HG02763 (cell line): ENCODE results near the gene C1R.
"Not testable (repeated sequence)": the region's sequence is repeated elsewhere in the genome, so short reads cannot be mapped to it uniquely, and the experiment has no call there.

Experiments used
- ATAC-seq: cut with Tn5 transposase; IDR thresholded peaks from one replicate; pipeline ENCODE4 v1.9.1; 2021; ENCODE audit warnings: mild to moderate bottlenecking, moderate library complexity; ENCODE audit not compliant: unreplicated experiment

C1R gene

GRCh38 chr12:7121324-7121723 lies 29.1 kb upstream of the C1R start:
- no peak for ATAC-seq

DNA sequence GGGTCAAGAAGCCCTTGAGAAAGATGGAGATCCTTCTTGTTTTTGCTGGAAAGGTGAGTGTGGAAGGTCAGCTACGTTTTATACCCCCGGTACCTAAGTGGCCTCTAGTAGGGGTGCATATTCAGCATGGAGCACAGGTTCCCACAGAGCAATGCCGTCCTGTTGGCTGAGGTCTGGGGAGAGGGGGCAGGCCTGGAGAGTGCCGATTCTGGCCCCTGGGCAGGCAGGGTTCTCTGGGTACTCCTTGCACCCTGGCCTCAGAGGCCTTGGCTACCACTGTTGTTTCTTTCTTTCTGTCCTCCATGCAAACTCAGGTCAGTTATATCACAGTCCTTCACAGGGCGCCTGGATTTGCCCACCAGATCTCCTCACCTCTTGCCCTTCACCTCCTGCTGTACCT lies 27.9 kb upstream of the C1R start:
- ATAC-seq = no peak

GRCh38 chr12:7118881-7119280 lies 26.6 kb upstream of the C1R start:
- no peak for ATAC-seq

GRCh38 chr12:7117670-7118069 lies 25.4 kb upstream of the C1R start:
- ATAC-seq = no peak

DNA sequence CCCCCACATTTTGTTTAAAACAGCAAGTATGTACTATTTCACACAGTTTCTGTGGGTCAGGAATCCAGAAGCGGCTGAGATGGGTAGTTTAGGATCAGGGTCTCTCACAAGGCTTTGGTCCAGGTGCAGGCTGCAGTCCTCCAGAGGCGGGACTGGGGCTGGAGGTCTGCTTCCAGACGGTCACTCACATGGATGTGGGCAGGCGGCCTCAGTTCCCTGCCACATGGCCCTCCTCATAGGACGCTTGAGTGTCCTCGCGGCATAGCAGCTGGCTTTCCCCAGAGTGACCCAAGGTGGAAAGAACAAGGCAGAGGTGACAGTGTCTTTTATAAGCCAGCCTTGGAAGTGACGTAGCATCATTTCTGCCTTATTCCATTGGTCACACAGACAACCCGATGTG lies 24.7 kb upstream of the C1R start:
- no peak for ATAC-seq

- ATAC-seq = no peak
Measured at GRCh38 chr12:7116196-7116595, 24.0 kb upstream of the C1R start.

DNA sequence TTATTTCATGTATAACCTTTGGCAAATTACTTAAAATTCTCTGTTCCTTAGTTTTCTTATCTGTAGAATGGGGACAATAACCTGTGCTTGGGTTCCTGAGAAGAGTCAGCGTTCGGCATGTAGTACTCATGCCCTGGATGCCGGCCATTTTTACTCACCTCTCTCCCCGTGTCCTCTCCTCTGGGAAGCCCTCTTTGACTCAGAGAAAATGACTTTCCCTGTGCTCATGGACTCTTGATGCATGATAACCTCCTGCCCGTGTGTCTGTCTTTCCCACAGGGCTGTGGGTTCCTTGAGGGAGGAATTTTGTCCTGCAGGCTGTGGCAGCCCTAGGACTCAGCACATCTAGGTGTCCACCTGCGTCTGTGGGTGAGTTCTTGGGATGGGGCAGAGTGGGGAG lies 22.6 kb upstream of the C1R start:
- ATAC-seq = no peak

DNA sequence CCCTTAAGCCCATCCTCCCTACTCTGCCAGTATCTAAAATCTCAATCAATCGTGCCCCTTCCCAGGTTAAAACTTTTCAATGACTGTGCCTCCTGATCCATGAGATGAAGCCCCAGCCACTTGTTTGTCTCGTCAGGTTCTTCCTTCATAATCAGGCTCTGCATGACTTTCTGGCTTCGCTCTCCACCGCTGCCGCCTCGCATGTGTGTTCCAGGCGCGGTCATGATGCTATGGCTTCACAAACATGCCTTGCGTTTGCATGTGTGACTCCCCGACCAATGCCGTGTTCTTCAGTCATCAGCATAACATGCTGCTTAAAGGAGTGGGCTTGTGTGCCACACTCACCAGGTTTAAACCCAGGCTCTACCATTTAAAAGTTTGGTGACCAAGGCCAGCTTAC lies 21.8 kb upstream of the C1R start:
- no peak for ATAC-seq

DNA sequence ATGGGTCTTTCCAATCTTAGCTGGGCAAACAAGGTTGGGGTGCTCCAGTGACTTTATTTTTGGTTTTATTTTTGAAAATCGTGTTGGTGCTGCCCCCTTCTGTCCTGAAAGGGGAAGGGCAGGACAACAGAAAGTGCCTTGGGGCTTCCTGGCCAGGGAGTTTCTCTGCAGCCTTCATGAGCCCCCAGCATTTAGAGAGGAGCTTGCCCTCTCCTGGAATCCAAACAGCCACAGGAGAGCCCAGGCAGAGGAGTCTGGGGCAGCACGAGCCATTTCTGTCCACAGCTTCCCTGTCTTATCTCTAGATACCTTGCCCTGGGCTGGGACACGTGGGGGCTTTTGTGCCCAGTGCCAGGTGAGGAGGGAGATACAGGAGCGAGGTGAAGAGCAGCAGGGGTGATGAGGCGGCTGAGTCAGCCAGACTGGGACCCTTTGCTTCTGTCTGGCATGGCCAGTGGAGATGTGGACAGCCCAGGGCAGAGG lies 21.2 kb upstream of the C1R start:
- no peak for ATAC-seq

DNA sequence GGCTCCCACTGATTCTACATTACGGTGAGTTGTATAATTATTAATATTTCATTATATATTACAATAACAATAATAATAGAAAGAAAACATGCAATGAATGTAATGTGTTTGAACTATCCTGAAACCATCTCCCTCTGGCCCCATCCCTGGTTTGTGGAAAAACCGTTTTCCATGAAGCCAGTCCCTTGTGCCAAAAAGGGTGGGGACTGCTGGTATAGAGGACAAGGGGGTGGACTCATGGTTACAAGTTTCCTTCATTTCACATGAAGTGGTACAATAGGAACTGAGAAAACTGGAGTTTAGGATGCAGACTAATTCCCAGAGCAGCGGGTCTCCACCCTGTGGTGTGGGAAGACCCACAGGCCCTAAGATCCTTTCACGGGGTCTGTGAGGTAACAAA lies 19.8 kb upstream of the C1R start:
- ATAC-seq = no peak

GRCh38 chr12:7110661-7111060 lies 18.4 kb upstream of the C1R start:
- no peak for ATAC-seq

GRCh38 chr12:7109572-7109920 lies 17.3 kb upstream of the C1R start:
- no peak for ATAC-seq

- no peak for ATAC-seq
Measured at GRCh38 chr12:7108796-7109571, 16.7 kb upstream of the C1R start, which contains the start of gene C1RL. C1RL (minus strand) TSS chr12:7109214; CDS start chr12:7109180, 34 bp downstream.

DNA sequence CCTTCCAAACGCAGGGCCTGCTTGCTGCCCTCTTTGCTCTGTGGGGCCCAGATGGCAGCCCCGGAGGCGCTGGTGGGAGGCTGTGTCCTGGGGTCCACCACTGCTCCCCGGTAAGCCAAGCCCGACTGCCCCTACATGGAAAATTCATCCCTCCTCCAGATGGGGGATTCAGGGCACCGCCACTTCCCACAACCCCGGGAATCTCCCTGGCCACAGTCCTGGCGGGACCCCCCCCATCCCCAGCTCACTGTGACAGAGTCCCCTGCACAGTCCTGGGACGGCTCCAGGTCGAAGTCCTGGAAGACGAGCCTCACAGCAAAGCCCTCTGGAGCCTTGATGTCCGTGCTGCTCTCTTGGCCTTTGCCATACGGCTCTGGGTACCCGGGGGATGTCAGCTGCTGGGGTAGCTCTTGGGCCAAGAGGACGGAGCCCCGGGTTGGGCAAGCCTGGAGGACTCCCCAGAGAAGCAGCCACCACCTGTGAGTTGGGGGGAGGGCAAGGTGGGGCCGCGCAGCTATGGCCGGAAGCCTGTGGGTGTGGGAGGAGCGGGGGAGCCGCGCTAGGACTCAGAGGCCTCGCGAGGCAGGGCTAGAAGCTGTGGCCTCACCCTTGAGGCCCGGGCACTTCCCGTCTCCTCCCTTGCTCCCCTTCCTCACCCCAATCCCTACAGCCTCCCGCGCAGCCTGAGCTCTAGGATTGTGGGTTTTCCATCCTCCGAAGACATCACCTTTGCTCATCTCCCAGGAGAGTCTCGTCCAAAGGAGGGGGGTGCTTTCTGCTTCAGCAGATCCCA lies 16.0 kb upstream of the C1R start:
- peak; percentile 83 for ATAC-seq

- no peak for ATAC-seq
Measured at GRCh38 chr12:7107636-7108002, 15.4 kb upstream of the C1R start.

GRCh38 chr12:7107181-7107580 lies 14.9 kb upstream of the C1R start:
- ATAC-seq = not testable (repeated sequence)

- no peak for ATAC-seq
Measured at GRCh38 chr12:7106082-7106481, 13.8 kb upstream of the C1R start.

DNA sequence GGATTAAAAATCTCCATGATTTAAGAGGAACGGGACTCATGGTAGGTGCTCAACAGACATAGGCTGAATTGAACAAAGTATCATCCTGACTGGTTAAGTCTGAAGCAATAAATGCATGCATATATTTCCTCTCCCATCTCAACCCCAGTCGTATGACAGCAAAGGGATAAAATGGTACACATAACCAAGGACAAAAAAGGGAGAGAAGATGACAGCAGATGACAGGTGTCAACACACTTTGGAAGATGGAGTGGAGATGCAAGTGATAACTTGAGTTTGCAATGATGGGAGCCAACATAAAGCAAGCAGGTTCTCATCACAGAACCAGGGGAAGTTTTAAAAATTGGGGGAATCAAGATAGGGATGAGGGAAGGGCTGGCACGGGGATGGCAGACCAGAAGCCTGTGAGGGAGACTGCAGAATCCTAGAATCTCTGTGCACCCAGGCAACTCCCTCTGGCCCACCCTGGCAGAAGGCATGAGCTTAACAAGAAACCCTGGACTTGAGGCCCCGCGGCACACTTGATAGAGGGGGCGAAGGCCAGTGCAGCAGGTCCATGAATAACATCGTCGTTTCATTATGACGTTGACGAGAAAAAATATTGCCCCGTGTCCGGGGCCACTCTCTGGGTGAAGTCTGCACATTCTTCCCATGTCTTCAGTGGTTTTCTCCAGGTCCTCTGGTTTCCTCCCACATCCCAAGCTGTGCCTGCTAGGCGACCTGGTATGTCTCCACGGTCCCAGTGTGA lies 11.8 kb upstream of the C1R start:
- no peak for ATAC-seq

DNA sequence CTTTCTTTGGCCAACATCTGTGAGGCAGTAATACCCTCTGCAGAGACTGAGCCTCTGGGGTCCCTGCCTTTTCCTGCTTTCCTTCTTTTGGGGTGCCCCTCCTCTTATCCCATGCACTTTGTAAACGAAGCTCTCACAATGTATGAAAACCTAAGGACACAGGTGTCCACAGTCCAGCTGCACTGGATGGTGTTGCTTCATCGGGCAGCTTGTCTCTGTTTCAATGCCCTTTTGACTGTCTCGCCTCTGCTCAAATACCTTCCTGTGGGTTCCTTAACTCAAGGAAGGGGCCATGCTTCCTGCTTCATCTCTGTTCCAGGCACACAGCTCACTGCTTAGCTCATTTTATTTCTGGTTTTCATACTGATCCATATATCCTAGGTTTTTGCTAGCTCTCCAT lies 10.3 kb upstream of the C1R start:
- ATAC-seq = no peak

- no peak for ATAC-seq
Measured at GRCh38 chr12:7101694-7102131, 9.5 kb upstream of the C1R start.

- no peak for ATAC-seq
Measured at GRCh38 chr12:7101047-7101693, 8.9 kb upstream of the C1R start.
